ENCODE results near the gene DCAF4.
"Not testable (repeated sequence)": the region's sequence is repeated elsewhere in the genome, so short reads cannot be mapped to it uniquely, and the experiment has no call there.

Gene DCAF4

GRCh38 chr14:72970058-72970630 is 43.9 kb downstream of the DCAF4 start:
- DNase-seq (ENCODE audit: low read depth, low spot score) = no peak

GRCh38 chr14:72970824-72971434 is 44.7 kb downstream of the DCAF4 start:
- DNase-seq (ENCODE audit: low read depth, low spot score) = no peak

- DNase-seq (ENCODE audit: low read depth, low spot score) = no peak
Measured at GRCh38 chr14:72974661-72975060, 48.4 kb downstream of the DCAF4 start.

- no peak for DNase-seq (ENCODE audit: low read depth, low spot score)
Measured at GRCh38 chr14:72975770-72976169, 49.5 kb downstream of the DCAF4 start.

GRCh38 chr14:72978856-72979255 is 52.6 kb downstream of the DCAF4 start:
- no peak for DNase-seq (ENCODE audit: low read depth, low spot score)

GRCh38 chr14:72980863-72981262 is 54.6 kb downstream of the DCAF4 start:
- DNase-seq (ENCODE audit: low read depth, low spot score) = no peak

- no peak for DNase-seq (ENCODE audit: low read depth, low spot score)
Measured at GRCh38 chr14:72982146-72982708, 56.0 kb downstream of the DCAF4 start.

- DNase-seq (ENCODE audit: low read depth, low spot score) = no peak
Measured at GRCh38 chr14:72986214-72986613, 60.0 kb downstream of the DCAF4 start.

GRCh38 chr14:72986857-72987256 is 60.6 kb downstream of the DCAF4 start:
- no peak for DNase-seq (ENCODE audit: low read depth, low spot score)

- DNase-seq (ENCODE audit: low read depth, low spot score) = no peak
Measured at GRCh38 chr14:72990171-72990570, 63.9 kb downstream of the DCAF4 start.

GRCh38 chr14:72996916-72997315 is 70.7 kb downstream of the DCAF4 start:
- DNase-seq (ENCODE audit: low read depth, low spot score) = no peak

- no peak for DNase-seq (ENCODE audit: low read depth, low spot score)
Measured at GRCh38 chr14:72998252-72998903, 72.1 kb downstream of the DCAF4 start.

GRCh38 chr14:72999316-72999715 is 73.1 kb downstream of the DCAF4 start:
- no peak for DNase-seq (ENCODE audit: low read depth, low spot score)

GRCh38 chr14:73000073-73000472 is 73.8 kb downstream of the DCAF4 start:
- no peak for DNase-seq (ENCODE audit: low read depth, low spot score)

- DNase-seq (ENCODE audit: low read depth, low spot score) = no peak
Measured at GRCh38 chr14:73003681-73004080, 77.4 kb downstream of the DCAF4 start.

- not testable (repeated sequence) for DNase-seq (ENCODE audit: low read depth, low spot score)
Measured at GRCh38 chr14:73004641-73005040, 78.4 kb downstream of the DCAF4 start.

- no peak for DNase-seq (ENCODE audit: low read depth, low spot score)
Measured at GRCh38 chr14:73007835-73008234, 81.6 kb downstream of the DCAF4 start.

GRCh38 chr14:73008501-73008900 is 82.2 kb downstream of the DCAF4 start:
- DNase-seq (ENCODE audit: low read depth, low spot score) = no peak
